Stimulated activated CD8-positive, alpha-beta memory T cell treated with anti-CD3 and anti-CD28 coated beads, Interleukin-12 subunit alpha, Interleukin-12 subunit beta, amount 100 ng/mL, for 1 hour (primary cell): Measurements from ENCODE around the gene CYP4F12.

Experiments
- DNase-seq: peaks from one replicate; pipeline ENCODE4 v3.0.0-alpha.2; 2020; ENCODE audit warnings: low read depth

CYP4F12 gene

DNA sequence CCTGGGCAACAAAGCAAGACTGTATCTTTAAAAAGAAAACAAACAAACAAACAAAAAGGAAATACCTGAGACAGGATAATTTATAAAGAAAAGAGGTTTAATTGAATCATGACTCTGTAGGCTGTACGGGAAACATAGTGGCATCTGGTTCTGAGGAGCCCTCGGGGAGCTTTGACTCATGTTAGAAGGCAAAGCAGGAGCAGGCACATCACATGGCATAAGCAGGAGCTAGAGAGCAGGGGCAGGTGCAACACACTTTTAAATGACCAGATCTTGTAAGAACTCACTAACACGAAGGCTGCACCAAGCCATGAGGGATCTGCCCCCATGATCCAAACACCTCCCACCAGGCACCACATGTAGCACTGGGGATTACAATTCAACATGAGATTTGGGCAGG, 41.8 kb downstream of the CYP4F12 start:
- no peak for DNase-seq

DNA sequence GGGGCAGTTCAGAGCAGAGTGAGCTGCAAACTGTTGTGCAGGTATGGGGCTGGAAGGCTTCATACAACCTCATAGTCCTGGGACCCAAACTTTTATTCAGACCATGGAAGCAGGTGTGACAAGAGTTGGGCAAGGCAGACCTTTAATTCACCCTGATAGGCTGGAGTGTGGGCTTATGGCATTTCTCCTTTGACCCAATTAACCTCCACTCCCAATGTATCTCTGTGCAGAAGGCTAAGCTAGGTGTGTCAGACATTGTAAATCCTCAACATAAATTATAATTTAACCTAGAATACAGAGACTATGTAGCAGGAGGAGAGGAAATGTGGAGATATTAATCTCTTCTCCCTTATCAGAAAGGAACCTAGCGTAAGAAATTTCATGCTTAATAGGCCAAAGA, 42.8 kb downstream of the CYP4F12 start:
- no peak for DNase-seq

DNA sequence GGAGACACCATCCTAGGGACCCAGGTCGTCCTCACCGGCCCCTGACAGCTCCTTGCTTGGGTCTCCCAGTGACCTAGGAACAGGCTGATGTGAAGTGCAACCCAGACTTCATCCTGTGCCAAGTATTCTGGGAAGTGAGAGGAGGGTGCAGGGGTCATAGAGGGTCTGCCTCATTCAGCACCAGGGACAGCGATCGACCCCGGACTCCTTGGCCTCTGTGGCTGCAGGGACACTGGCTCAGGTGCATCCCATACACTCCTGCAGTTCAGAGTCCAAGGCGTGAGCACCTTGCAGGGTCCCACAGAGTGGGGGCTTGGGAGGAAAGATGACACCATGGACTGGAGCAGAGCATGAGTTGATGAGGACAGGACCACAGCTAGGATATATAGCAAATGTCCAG, 44.9 kb downstream of the CYP4F12 start:
- no peak for DNase-seq

DNA sequence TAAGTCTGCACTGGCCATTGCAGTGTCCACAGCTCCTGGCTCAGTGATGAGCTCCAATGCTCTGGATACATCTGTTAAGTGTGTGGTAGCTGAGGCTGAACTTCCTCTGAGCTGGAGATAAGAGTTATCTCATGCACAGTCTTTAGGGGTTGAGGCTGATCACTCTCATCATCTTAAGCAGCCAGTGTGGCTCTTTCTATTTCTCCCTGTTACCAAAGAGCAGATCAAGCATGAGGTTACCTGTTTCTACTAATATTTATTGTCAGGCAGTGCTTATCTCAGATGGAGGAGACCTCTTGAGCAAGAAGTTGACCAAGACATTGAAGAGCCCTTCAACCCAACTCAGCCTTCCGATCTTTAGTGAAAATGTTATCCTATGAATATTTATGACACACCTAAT, 48.4 kb downstream of the CYP4F12 start:
- no peak for DNase-seq

DNA sequence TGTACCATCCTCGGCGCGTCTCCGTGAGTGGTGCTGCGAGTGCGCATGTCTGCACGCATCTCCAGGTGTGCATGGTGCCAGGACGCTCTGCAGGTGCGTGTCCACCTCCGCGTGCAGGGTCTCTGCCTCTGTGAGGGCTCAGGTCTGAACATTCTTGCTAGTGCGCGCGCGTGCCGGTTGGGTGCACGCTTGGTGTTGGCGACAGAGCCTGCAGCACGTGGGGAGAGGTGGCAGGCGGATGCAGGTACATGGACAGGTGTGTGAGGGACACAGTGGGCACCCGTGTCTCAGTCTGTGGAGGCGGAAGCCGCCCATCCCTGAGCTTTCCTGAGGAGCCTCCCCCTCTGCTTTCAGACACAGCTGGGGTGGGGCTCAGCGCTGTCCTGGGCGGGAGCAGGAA, 50.1 kb downstream of the CYP4F12 start:
- no peak for DNase-seq

DNA sequence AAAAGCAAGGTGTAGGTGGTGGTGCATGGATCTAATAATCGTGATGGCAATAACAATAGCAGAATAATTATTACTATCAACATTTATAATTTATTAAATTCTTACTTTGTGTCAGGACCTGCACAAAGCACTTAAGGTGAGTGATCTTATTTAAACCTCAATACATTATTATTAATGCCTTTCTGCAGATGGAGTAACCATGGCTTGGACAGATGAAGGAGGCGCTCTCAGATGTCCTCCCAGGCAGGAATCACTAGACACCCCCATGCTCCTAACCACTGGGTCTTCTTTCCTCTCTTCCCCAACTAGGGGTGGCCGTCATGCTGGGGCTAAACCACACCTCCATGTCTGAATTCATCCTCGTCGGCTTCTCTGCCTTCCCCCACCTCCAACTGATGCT, 54.8 kb downstream of the CYP4F12 start, which contains the start of gene OR10H2:
Gene OR10H2 (plus strand): TSS at position 301 of the 400 bp plus-strand sequence. CDS start 20 bp downstream, at position 321.
- no peak for DNase-seq

DNA sequence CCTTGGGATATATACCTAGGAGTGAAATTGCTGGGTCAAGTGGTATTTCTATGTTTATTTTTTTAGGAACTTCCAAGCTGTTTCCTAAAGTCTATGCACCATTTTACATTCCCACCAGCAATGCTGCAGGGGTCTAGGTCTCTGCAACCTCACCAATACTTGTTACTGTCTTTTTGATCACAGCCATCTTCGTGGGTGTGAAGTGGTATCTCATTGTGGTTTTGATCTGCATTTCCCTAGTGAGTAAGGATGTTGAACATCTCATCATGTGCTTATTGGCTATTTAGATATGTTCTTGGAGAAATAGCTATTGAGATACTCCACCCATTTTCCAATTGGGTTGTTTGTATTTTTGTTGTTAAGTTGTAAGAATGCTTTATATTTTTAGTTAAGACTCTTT, 57.7 kb downstream of the CYP4F12 start:
- no peak for DNase-seq

DNA sequence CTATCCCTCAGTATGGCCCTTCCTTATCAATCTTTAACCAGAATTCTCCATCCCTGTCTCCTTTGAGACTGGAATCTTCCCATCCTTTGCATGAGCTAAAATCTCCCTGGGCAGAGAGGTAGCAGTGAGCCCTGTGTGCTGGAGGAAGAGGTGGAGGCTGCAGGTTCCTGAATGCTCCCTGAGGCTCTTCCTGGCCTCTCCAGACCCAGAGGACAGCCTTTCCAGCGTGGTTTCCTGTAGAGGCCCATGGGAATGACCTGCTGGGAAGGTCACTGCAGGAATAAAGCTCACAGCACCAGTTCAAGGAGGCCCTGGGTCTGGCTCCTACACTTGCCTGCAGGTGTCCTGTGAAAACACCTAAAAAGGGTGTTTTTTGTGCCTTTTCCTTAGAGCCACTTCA, 59.5 kb downstream of the CYP4F12 start:
- DNase-seq = no peak

DNA sequence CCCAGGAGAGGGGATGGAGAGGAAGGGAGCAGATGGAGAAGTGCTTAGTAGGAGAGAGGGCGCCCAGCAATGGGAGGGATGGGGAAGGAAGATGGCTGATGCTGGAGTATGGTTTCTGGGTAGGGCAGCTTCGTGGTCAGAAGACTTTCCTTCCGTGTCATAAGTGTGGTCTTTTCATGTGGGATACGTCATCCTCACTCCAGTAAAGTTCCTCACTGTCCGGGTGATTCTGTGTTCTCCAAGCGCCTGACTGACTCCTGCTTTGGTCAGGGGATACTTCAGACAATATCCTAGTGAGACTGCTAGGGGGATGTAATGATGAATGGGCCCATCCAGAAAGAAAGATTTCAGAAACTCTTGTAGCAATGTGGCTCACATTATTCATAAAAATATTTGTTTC, 61.0 kb downstream of the CYP4F12 start:
- DNase-seq = no peak

DNA sequence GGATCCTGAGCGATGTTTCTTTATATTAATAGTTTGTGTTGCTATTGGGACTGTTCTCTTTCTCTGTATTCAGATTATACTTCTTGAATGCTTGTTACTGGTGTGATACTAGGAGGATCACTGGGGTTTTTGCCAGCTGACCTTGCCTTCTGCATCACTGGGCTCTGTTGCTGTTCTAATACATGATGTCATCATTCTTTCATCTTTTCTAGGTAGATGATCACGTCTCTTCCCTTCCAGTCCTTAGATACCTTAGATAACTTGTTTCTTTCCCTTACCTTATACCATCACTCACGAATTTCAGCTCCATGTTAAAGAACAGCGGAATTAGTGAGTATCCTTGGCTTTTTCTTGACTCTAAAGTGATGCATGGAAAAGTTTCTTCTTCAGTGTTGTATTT, 64.8 kb downstream of the CYP4F12 start, which contains the start of gene OR10H3:
Gene OR10H3 (plus strand): TSS at position 264 of the 400 bp plus-strand sequence. CDS start 3,408 bp downstream, outside the sequence.
- no peak for DNase-seq

DNA sequence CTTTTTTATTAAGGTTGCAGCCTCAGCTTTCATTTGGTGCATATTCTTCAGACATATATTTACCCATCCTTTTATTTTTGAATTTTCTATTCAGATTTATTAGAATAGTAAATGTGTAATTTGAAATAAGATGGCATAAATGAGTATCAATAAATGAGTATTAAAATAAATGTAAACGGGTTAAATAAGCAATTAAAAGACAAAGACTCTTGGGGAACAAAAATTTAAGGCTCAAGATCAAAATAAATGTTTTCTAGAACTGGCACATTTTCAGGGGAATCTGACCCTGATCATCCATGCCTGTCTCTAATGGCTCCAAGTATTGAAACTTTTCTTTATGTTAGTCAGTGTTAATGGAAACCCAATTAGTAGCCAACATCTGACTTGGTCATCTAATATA, 67.9 kb downstream of the CYP4F12 start:
- no peak for DNase-seq
